Activated T-cell treated with anti-CD3 and anti-CD28 coated beads for 4 hours (primary cell): ENCODE measurements around the gene HBB.

Experiments
- DNase-seq: peaks from one replicate; pipeline ENCODE4 v3.0.0-alpha.2; 2020

Gene HBB

GRCh38 chr11:5246772-5247471 is 20.1 kb upstream of the HBB start:
- DNase-seq: no peak

GRCh38 chr11:5245155-5245554 is 18.3 kb upstream of the HBB start:
- DNase-seq: no peak

GRCh38 chr11:5243816-5244180 is 16.9 kb upstream of the HBB start:
- no peak for DNase-seq

- DNase-seq: no peak
Observed at GRCh38 chr11:5242933-5243815, 16.3 kb upstream of the HBB start.

GRCh38 chr11:5242208-5242607 is 15.3 kb upstream of the HBB start:
- no peak for DNase-seq

GRCh38 chr11:5241458-5241857 is 14.6 kb upstream of the HBB start:
- DNase-seq: no peak

- DNase-seq: no peak
Observed at GRCh38 chr11:5240458-5240857, 13.6 kb upstream of the HBB start.

- no peak for DNase-seq
Observed at GRCh38 chr11:5240056-5240455, 13.2 kb upstream of the HBB start.

GRCh38 chr11:5239046-5239445 is 12.2 kb upstream of the HBB start:
- no peak for DNase-seq

- no peak for DNase-seq
Observed at GRCh38 chr11:5238486-5238885, 11.6 kb upstream of the HBB start.

GRCh38 chr11:5237420-5237819 is 10.5 kb upstream of the HBB start:
- no peak for DNase-seq

GRCh38 chr11:5235364-5236095 is 8.7 kb upstream of the HBB start:
- DNase-seq: no peak

- DNase-seq: no peak
Observed at GRCh38 chr11:5234381-5234834, 7.5 kb upstream of the HBB start, which contains the start of gene HBD. HBD (minus strand) TSS chr11:5234483; CDS start chr11:5234433, 50 bp downstream.

GRCh38 chr11:5233307-5233706 is 6.4 kb upstream of the HBB start:
- DNase-seq: no peak

GRCh38 chr11:5232821-5233220 is 6.0 kb upstream of the HBB start:
- no peak for DNase-seq

GRCh38 chr11:5232176-5232575 is 5.3 kb upstream of the HBB start:
- no peak for DNase-seq

- DNase-seq: no peak
Observed at GRCh38 chr11:5231111-5231510, 4.2 kb upstream of the HBB start.

- DNase-seq: no peak
Observed at GRCh38 chr11:5230266-5230665, 3.4 kb upstream of the HBB start.

GRCh38 chr11:5229796-5230195 is 2.9 kb upstream of the HBB start:
- DNase-seq: no peak

- no peak for DNase-seq
Observed at GRCh38 chr11:5229356-5229755, 2.5 kb upstream of the HBB start.

GRCh38 chr11:5228124-5228523 is 1.3 kb upstream of the HBB start:
- DNase-seq: no peak

GRCh38 chr11:5227681-5228080 is 810 bp upstream of the HBB start:
- no peak for DNase-seq

GRCh38 chr11:5225480-5225871 is 1.4 kb downstream of the HBB start:
- DNase-seq: no peak
